PFSK-1 (cell line): ENCODE measurements around the gene CDO1.

Source experiments
- FOXP2 ChIP-seq: optimal IDR thresholded peaks from 2 replicates; pipeline ENCODE3; 2011; ENCODE audit warnings: borderline replicate concordance, control low read depth, inconsistent platforms; ENCODE audit not compliant: insufficient read depth; ENCODE audit errors: extremely low read length, extremely low read depth
- POLR2AphosphoS5 ChIP-seq: IDR thresholded peaks from 2 replicates; pipeline ENCODE4 v1.6.1; 2012; ENCODE audit warnings: low read depth, mild to moderate bottlenecking, control low read depth, low read length, moderate library complexity
- SIN3A ChIP-seq: IDR thresholded peaks from 2 replicates; pipeline ENCODE4 v1.6.1; 2012; ENCODE audit warnings: mild to moderate bottlenecking, low read length, moderate library complexity, borderline replicate concordance; ENCODE audit not compliant: insufficient read depth
- TAF1 ChIP-seq: IDR thresholded peaks from 2 replicates; pipeline ENCODE4 v1.6.1; 2012; ENCODE audit warnings: low read length, control low read depth, borderline replicate concordance; ENCODE audit not compliant: insufficient read depth
- TF ChIP-seq, protein P1 (sequence below), 2 experiments: IDR thresholded peaks; 2 replicates each; pipeline versions ENCODE4 v1.6.1 to v1.8.0; 2011 to 2012; ENCODE audit warnings: low read depth in 2 of 2, low read length in 2 of 2, control low read depth in 1 of 2, inconsistent platforms in 1 of 2, mild to moderate bottlenecking in 1 of 2, moderate library complexity in 1 of 2; ENCODE audit not compliant: insufficient read depth in 1 of 2

DNA sequence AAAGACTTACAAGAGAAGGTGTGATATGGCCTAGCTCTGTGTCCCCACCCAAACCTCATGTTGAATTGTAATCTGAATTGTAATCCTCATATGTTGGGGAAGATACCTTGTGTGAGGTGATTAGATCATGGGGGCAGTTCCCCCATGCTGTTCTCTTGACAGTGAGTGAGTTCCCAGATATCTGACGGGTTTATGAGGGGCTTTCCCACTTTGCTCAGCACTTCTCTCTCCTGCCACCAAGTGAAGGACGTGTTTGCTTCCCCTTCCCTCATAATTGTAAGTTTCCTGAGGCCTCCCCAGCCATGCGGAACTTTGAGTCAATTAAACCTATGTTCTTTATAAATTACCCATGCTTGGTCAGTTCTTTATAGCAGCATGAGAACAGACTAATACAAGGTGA, 49.0 kb downstream of the CDO1 start:
- TF ChIP-seq POLR2AphosphoS5 (no peak), TAF1 (no peak), SIN3A (no peak), FOXP2 (no peak)
- TF ChIP-seq, protein P1, sequence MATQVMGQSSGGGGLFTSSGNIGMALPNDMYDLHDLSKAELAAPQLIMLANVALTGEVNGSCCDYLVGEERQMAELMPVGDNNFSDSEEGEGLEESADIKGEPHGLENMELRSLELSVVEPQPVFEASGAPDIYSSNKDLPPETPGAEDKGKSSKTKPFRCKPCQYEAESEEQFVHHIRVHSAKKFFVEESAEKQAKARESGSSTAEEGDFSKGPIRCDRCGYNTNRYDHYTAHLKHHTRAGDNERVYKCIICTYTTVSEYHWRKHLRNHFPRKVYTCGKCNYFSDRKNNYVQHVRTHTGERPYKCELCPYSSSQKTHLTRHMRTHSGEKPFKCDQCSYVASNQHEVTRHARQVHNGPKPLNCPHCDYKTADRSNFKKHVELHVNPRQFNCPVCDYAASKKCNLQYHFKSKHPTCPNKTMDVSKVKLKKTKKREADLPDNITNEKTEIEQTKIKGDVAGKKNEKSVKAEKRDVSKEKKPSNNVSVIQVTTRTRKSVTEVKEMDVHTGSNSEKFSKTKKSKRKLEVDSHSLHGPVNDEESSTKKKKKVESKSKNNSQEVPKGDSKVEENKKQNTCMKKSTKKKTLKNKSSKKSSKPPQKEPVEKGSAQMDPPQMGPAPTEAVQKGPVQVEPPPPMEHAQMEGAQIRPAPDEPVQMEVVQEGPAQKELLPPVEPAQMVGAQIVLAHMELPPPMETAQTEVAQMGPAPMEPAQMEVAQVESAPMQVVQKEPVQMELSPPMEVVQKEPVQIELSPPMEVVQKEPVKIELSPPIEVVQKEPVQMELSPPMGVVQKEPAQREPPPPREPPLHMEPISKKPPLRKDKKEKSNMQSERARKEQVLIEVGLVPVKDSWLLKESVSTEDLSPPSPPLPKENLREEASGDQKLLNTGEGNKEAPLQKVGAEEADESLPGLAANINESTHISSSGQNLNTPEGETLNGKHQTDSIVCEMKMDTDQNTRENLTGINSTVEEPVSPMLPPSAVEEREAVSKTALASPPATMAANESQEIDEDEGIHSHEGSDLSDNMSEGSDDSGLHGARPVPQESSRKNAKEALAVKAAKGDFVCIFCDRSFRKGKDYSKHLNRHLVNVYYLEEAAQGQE (IDR thresholded peaks at IDR 0.05; ENCODE audit: insufficient read depth in 1 of 2, low read depth in 2 of 2, low read length in 2 of 2), result no peak
